ENCODE measurements around the gene MAGI1. TPM values are rescaled to one million over a fixed set of nuclear protein-coding genes. Genes with fewer than 3 reads are reported as not detected.

Gene MAGI1
- total RNA-seq, 2 donors from 2014 or later, result 38.6 to 45.1 TPM

GRCh38 chr3:65960087-65960486, 78.6 kb downstream of the MAGI1 start:
- Histone ChIP-seq H3K9ac (ENCODE audit: extremely low read depth, low read length, poor library complexity, severe bottlenecking) (no peak overlapping the region), H3K9me3 (ENCODE audit: control insufficient read depth, low read length) (no peaks in the 10 kb centered on the region), H3K27ac (ENCODE audit: low read depth, low read length) (no peak overlapping the region), H3K4me1 (ENCODE audit: control insufficient read depth, insufficient read depth, low read length) (peaks cover 22% of the 10 kb centered on the region), H3K27me3 (ENCODE audit: control insufficient read depth, insufficient read depth, low read length, poor library complexity, severe bottlenecking) (no peaks in the 10 kb centered on the region), H3K36me3 (ENCODE audit: control insufficient read depth, insufficient read depth, low read length) (no peaks in the 10 kb centered on the region), H3K4me3 (ENCODE audit: low read length) (no peak overlapping the region)
- H3K27ac Mint-ChIP-seq, result no peak overlapping the region
- H3K27me3 Mint-ChIP-seq (ENCODE audit: insufficient read depth), result no peaks in the 10 kb centered on the region
- WGBS, 2 experiments (ENCODE audit: insufficient coverage in 1 of 2, insufficient read length in 1 of 2), result 93 to 95% methylated on average over 4 to 6 of the region's 6 CpGs
- H3K9me3 Mint-ChIP-seq, result no peaks in the 10 kb centered on the region
- no peak for DNase-seq
- no peak for TF ChIP-seq CTCF (conservative IDR thresholded peaks at IDR 0.05)
- H3K4me1 Mint-ChIP-seq, result peaks cover 33% of the 10 kb centered on the region
- H3K36me3 Mint-ChIP-seq (ENCODE audit: low read depth), result no peaks in the 10 kb centered on the region
- no peak overlapping the region for H3K4me3 Mint-ChIP-seq

- Mint-ChIP-seq H3K4me3 (no peak overlapping the region), H3K36me3 (ENCODE audit: low read depth) (no peaks in the 10 kb centered on the region), H3K4me1 (peaks cover 35% of the 10 kb centered on the region), H3K9me3 (no peaks in the 10 kb centered on the region), H3K27me3 (ENCODE audit: insufficient read depth) (no peaks in the 10 kb centered on the region), H3K27ac (no peak overlapping the region)
- no peaks in the 10 kb centered on the region for H3K36me3 ChIP-seq (ENCODE audit: control insufficient read depth, insufficient read depth, low read length)
- H3K9me3 ChIP-seq (ENCODE audit: control insufficient read depth, low read length), result no peaks in the 10 kb centered on the region
- no peaks in the 10 kb centered on the region for H3K27me3 ChIP-seq (ENCODE audit: control insufficient read depth, insufficient read depth, low read length, poor library complexity, severe bottlenecking)
- 92 to 100% methylated on average over 2 of the region's 2 CpGs for WGBS, 2 experiments (ENCODE audit: insufficient coverage in 1 of 2, insufficient read length in 1 of 2)
- TF ChIP-seq CTCF (conservative IDR thresholded peaks at IDR 0.05), result no peak
- H3K27ac ChIP-seq (ENCODE audit: low read depth, low read length), result no peak overlapping the region
- H3K4me1 ChIP-seq (ENCODE audit: control insufficient read depth, insufficient read depth, low read length), result peaks cover 24% of the 10 kb centered on the region
- no peak overlapping the region for H3K4me3 ChIP-seq (ENCODE audit: low read length)
- H3K9ac ChIP-seq (ENCODE audit: extremely low read depth, low read length, poor library complexity, severe bottlenecking), result no peak overlapping the region
- no peak for DNase-seq
Observed at GRCh38 chr3:65958216-65958615, 80.5 kb downstream of the MAGI1 start.

GRCh38 chr3:65955792-65956477, 82.8 kb downstream of the MAGI1 start:
- Mint-ChIP-seq H3K27me3 (ENCODE audit: insufficient read depth) (no peaks in the 10 kb centered on the region), H3K36me3 (ENCODE audit: low read depth) (no peaks in the 10 kb centered on the region), H3K4me1 (peaks cover 46% of the 10 kb centered on the region), H3K9me3 (no peaks in the 10 kb centered on the region), H3K4me3 (no peak overlapping the region), H3K27ac (no peak overlapping the region)
- TF ChIP-seq CTCF (conservative IDR thresholded peaks at IDR 0.05), result no peak
- 92 to 93% methylated on average over 3 to 10 of the region's 10 CpGs for WGBS, 2 experiments (ENCODE audit: insufficient coverage in 1 of 2, insufficient read length in 1 of 2)
- Histone ChIP-seq H3K36me3 (ENCODE audit: control insufficient read depth, insufficient read depth, low read length) (no peaks in the 10 kb centered on the region), H3K4me3 (ENCODE audit: low read length) (no peak overlapping the region), H3K27me3 (ENCODE audit: control insufficient read depth, insufficient read depth, low read length, poor library complexity, severe bottlenecking) (no peaks in the 10 kb centered on the region), H3K4me1 (ENCODE audit: control insufficient read depth, insufficient read depth, low read length) (peaks cover 21% of the 10 kb centered on the region), H3K9ac (ENCODE audit: extremely low read depth, low read length, poor library complexity, severe bottlenecking) (no peak overlapping the region), H3K27ac (ENCODE audit: low read depth, low read length) (no peak overlapping the region), H3K9me3 (ENCODE audit: control insufficient read depth, low read length) (no peaks in the 10 kb centered on the region)
- DNase-seq, result no peak
